Osteoblast (primary cell): ENCODE results near the gene SH2D7. TPM values are rescaled to one million over a fixed set of nuclear protein-coding genes. Genes with fewer than 3 reads are reported as not detected.

Experiments
- DNase-seq: peaks from one replicate; pipeline ENCODE4 v3.0.0; 2011; ENCODE audit warnings: low spot score, mixed read lengths; ENCODE audit not compliant: insufficient read length; ENCODE audit errors: missing footprints
- H2AFZ ChIP-seq: 2 replicates; pipeline ENCODE4 v1.6.0; 2011; ENCODE audit warnings: mild to moderate bottlenecking, low read length
- H3K27ac ChIP-seq: 2 replicates; pipeline ENCODE4 v1.5.1; 2011; ENCODE audit warnings: mild to moderate bottlenecking, low read depth, low read length, moderate library complexity
- H3K27me3 ChIP-seq: 2 replicates; pipeline ENCODE4 v1.6.0; 2012; ENCODE audit warnings: mild to moderate bottlenecking, control low read depth, inconsistent platforms, low read length, moderate library complexity; ENCODE audit not compliant: insufficient read depth
- H3K36me3 ChIP-seq: 2 replicates; pipeline ENCODE4 v1.5.1; 2011; ENCODE audit warnings: mild to moderate bottlenecking, low read length, control low read depth, moderate library complexity; ENCODE audit not compliant: insufficient read depth
- H3K4me1 ChIP-seq: 2 replicates; pipeline ENCODE4 v1.5.1; 2011; ENCODE audit warnings: mild to moderate bottlenecking, low read length, control low read depth, moderate library complexity; ENCODE audit not compliant: insufficient read depth
- H3K4me2 ChIP-seq: 2 replicates; pipeline ENCODE4 v1.6.0; 2011; ENCODE audit warnings: mild to moderate bottlenecking, low read length; ENCODE audit not compliant: insufficient read depth
- H3K4me3 ChIP-seq: fragments of 200-600 bp; sonication (generic); 3 replicates; pipeline ENCODE4 v1.5.1; 2012; ENCODE audit warnings: mild to moderate bottlenecking, low read length, inconsistent platforms; ENCODE audit not compliant: insufficient read depth
- H3K79me2 ChIP-seq: 2 replicates; pipeline ENCODE4 v1.6.0; 2012; ENCODE audit warnings: mild to moderate bottlenecking, low read length, control low read depth, inconsistent platforms; ENCODE audit not compliant: insufficient read depth
- H3K9me3 ChIP-seq: 2 replicates; pipeline ENCODE4 v1.5.1; 2011; ENCODE audit warnings: low read depth, low read length, control low read depth
- H4K20me1 ChIP-seq: 2 replicates; pipeline ENCODE4 v1.6.0; 2012; ENCODE audit warnings: mild to moderate bottlenecking, low read length, control low read depth; ENCODE audit not compliant: insufficient read depth
- CTCF ChIP-seq: IDR thresholded peaks from 2 replicates; pipeline ENCODE4 v1.5.1; 2011; ENCODE audit warnings: mild to moderate bottlenecking, low read depth, low read length, moderate library complexity; ENCODE audit errors: extremely low read depth
- total RNA-seq: library from RNA; depleted of rRNA; stranded (reverse); fragments of >200 nt; gene quantifications from 2 replicates; pipeline ENCODE4 v1.2.3, GENCODE V29; 2012

SH2D7 gene
- total RNA-seq, 1 donor: not detected

GRCh38 chr15:78110916-78111475 lies 18.6 kb downstream of the SH2D7 start:
- Histone ChIP-seq H3K4me1 (peaks cover 2% of the 10 kb centered on the region), H3K9me3 (no peaks in the 10 kb centered on the region), H3K4me2 (no peak overlapping the region), H3K36me3 (no peaks in the 10 kb centered on the region), H3K27ac (no peak overlapping the region), H3K4me3 (no peak overlapping the region), H2AFZ (no peak overlapping the region), H3K27me3 (no peaks in the 10 kb centered on the region), H4K20me1 (no peaks in the 10 kb centered on the region), H3K79me2 (no peaks in the 10 kb centered on the region)
- DNase-seq: no peak
- TF ChIP-seq CTCF: no peak

DNA sequence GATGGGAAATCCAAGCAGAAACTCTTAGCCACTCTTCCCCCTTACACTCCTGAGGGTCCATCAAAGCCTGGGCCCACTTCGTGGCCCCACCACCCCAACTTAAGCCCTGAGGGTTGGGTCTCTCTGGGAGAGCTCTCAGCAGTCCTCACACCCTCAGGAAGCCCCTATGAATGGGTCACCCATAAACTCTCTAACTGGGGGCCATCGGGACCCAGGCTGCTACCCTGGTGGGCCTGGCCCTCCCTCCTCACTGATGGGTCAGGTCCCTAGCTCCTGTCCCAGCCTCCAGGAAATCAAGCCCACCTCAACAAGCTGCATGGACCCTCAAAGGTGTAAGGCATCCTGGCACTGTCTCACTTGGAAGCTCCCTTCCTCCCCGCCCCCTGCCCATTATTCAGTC lies 19.4 kb downstream of the SH2D7 start:
- Histone ChIP-seq H2AFZ (no peak overlapping the region), H3K4me3 (no peak overlapping the region), H3K27ac (no peak overlapping the region), H3K36me3 (no peaks in the 10 kb centered on the region), H3K27me3 (no peaks in the 10 kb centered on the region), H3K4me2 (no peak overlapping the region), H3K79me2 (no peaks in the 10 kb centered on the region), H3K9me3 (no peaks in the 10 kb centered on the region), H3K4me1 (no peaks in the 10 kb centered on the region), H4K20me1 (no peaks in the 10 kb centered on the region)
- TF ChIP-seq CTCF: no peak
- DNase-seq: no peak

DNA sequence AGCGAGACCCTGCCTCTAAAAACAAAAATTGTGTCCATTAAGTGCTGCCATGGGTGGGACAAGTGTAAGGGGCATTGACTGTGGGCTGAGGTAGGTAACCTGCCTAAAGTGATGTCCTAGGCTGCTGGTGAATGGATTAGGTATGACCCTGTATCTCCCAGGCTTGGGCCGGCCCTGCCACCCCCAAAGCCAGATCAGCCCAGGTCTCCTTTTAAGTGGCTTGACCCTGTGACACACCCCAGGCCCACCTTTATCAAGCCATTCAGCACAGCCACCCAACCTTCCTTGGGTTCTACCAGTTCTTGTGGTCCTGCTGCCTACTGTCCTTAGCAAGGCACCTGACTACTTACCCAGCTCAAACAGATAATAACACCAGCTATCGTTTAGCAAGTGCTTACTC lies 20.2 kb downstream of the SH2D7 start:
- Histone ChIP-seq H2AFZ (no peak overlapping the region), H3K4me3 (no peak overlapping the region), H4K20me1 (no peaks in the 10 kb centered on the region), H3K27me3 (no peaks in the 10 kb centered on the region), H3K27ac (no peak overlapping the region), H3K79me2 (no peaks in the 10 kb centered on the region), H3K4me2 (no peak overlapping the region), H3K9me3 (no peaks in the 10 kb centered on the region), H3K36me3 (no peaks in the 10 kb centered on the region), H3K4me1 (no peaks in the 10 kb centered on the region)
- no peak for DNase-seq
- TF ChIP-seq CTCF: no peak

DNA sequence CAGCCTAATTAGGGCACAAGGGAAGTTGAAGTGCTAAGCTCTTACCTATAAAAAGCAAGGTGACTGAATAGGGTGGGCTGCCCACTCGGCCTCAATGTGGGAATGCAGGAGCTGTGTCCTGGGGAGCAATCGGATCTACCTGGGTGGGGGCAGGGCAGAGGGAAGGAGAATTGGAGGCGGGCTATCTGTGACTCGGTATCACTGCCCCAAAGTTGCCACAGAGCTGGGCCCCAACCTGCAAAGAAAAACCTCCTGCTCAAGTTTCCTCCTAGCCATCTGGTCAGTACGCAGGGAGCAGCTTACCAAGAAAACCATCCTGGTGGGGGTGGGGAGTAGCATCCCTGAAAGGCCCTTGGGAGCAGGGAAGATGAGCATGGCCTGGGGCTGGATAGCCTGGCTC lies 28.2 kb downstream of the SH2D7 start:
- H2AFZ ChIP-seq: no peak overlapping the region
- H3K27me3 ChIP-seq: no peaks in the 10 kb centered on the region
- H4K20me1 ChIP-seq: no peaks in the 10 kb centered on the region
- no peak overlapping the region for H3K4me2 ChIP-seq
- no peak overlapping the region for H3K4me3 ChIP-seq
- no peaks in the 10 kb centered on the region for H3K79me2 ChIP-seq
- no peaks in the 10 kb centered on the region for H3K36me3 ChIP-seq
- no peak for DNase-seq
- no peak for TF ChIP-seq CTCF
- H3K9me3 ChIP-seq: no peaks in the 10 kb centered on the region
- no peak overlapping the region for H3K27ac ChIP-seq
- H3K4me1 ChIP-seq: no peaks in the 10 kb centered on the region
